ENCODE data around the gene SLC25A34.

Gene SLC25A34

DNA sequence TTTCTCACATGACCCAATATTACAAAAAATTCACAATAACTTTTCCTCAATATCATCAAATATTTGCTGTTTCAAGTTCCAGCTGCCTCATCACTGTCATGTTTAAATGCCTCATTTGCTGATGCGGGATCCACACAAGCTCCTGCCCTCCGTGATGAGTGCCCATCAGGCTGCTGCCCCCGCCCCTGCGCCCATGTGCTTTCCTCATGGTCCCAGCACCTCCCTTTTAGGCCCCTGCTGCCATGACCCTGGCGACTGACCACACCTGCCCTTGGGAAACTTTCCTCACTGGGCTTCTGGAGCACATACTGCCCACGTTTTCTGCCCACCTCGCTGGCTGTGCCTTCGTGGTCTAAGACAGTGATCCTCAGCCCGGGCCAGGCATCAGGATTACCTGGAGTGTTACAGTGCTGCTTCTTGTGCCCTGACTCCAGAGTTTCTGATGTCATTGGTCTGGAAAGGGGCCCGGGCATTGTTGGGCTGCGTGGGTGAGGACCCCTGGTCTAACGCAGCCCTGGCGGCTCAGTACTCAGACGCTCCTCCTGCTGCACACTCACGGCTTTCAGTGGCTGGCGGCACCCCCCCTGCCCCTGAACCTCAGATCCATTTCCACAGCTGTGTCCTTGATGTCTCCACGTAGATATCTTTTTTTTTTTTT, 31.4 kb upstream of the SLC25A34 start:
- DNase-seq (ENCODE audit: low read depth in 1 of 2, low spot score in 1 of 2): no peak
- no peak for TF ChIP-seq SPI1 (IDR thresholded peaks at IDR 0.05; ENCODE audit: borderline replicate concordance, low read depth)
- no peak for TF ChIP-seq GABPA (IDR thresholded peaks at IDR 0.05; ENCODE audit: low read depth)
- TF ChIP-seq, protein P1, sequence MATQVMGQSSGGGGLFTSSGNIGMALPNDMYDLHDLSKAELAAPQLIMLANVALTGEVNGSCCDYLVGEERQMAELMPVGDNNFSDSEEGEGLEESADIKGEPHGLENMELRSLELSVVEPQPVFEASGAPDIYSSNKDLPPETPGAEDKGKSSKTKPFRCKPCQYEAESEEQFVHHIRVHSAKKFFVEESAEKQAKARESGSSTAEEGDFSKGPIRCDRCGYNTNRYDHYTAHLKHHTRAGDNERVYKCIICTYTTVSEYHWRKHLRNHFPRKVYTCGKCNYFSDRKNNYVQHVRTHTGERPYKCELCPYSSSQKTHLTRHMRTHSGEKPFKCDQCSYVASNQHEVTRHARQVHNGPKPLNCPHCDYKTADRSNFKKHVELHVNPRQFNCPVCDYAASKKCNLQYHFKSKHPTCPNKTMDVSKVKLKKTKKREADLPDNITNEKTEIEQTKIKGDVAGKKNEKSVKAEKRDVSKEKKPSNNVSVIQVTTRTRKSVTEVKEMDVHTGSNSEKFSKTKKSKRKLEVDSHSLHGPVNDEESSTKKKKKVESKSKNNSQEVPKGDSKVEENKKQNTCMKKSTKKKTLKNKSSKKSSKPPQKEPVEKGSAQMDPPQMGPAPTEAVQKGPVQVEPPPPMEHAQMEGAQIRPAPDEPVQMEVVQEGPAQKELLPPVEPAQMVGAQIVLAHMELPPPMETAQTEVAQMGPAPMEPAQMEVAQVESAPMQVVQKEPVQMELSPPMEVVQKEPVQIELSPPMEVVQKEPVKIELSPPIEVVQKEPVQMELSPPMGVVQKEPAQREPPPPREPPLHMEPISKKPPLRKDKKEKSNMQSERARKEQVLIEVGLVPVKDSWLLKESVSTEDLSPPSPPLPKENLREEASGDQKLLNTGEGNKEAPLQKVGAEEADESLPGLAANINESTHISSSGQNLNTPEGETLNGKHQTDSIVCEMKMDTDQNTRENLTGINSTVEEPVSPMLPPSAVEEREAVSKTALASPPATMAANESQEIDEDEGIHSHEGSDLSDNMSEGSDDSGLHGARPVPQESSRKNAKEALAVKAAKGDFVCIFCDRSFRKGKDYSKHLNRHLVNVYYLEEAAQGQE (IDR thresholded peaks at IDR 0.05; ENCODE audit: insufficient replicate concordance, low read depth): no peak
- no peak for TF ChIP-seq POLR2AphosphoS5 (IDR thresholded peaks at IDR 0.05; ENCODE audit: low read depth)
- TF ChIP-seq, protein P2, sequence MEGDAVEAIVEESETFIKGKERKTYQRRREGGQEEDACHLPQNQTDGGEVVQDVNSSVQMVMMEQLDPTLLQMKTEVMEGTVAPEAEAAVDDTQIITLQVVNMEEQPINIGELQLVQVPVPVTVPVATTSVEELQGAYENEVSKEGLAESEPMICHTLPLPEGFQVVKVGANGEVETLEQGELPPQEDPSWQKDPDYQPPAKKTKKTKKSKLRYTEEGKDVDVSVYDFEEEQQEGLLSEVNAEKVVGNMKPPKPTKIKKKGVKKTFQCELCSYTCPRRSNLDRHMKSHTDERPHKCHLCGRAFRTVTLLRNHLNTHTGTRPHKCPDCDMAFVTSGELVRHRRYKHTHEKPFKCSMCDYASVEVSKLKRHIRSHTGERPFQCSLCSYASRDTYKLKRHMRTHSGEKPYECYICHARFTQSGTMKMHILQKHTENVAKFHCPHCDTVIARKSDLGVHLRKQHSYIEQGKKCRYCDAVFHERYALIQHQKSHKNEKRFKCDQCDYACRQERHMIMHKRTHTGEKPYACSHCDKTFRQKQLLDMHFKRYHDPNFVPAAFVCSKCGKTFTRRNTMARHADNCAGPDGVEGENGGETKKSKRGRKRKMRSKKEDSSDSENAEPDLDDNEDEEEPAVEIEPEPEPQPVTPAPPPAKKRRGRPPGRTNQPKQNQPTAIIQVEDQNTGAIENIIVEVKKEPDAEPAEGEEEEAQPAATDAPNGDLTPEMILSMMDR (IDR thresholded peaks at IDR 0.05; ENCODE audit: insufficient read depth, low read length): no peak
- no peak overlapping the region for H3K27ac ChIP-seq (replicated peaks)
- H3K4me3 ChIP-seq (replicated peaks; ENCODE audit: insufficient read depth, low read length): no peak overlapping the region
- no peaks in the 10 kb centered on the region for H3K27me3 ChIP-seq (ENCODE audit: insufficient read depth, poor library complexity, severe bottlenecking)

DNA sequence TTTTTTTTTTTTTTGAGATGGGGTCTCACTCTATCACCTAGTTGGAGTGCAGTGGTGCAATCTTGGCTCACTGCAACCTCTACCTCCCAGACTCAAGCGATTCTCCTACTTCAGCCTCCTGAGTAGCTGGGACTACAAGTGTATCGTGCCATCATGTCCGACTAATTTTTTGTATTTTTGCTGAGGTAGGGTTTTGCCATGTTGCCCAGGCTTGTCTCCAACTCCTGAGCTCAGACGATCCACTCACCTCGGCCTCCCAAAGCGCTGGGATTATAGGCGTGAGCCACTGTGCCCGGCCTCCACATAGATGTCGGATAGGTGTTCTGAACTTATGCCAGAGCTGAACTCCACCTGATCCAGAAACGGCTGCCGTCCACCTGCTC, 30.9 kb upstream of the SLC25A34 start:
- H3K27me3 ChIP-seq (ENCODE audit: insufficient read depth, poor library complexity, severe bottlenecking): no peaks in the 10 kb centered on the region
- DNase-seq (ENCODE audit: low read depth in 1 of 2, low spot score in 1 of 2): no peak
- H3K27ac ChIP-seq (replicated peaks): no peak overlapping the region
- H3K4me3 ChIP-seq (replicated peaks; ENCODE audit: insufficient read depth, low read length): no peak overlapping the region
- TF ChIP-seq, protein P2 (IDR thresholded peaks at IDR 0.05; ENCODE audit: insufficient read depth, low read length): no peak
- TF ChIP-seq, protein P1 (IDR thresholded peaks at IDR 0.05; ENCODE audit: insufficient replicate concordance, low read depth): no peak
- TF ChIP-seq SPI1 (IDR thresholded peaks at IDR 0.05; ENCODE audit: borderline replicate concordance, low read depth) (no peak), POLR2AphosphoS5 (IDR thresholded peaks at IDR 0.05; ENCODE audit: low read depth) (no peak), GABPA (IDR thresholded peaks at IDR 0.05; ENCODE audit: low read depth) (no peak)

DNA sequence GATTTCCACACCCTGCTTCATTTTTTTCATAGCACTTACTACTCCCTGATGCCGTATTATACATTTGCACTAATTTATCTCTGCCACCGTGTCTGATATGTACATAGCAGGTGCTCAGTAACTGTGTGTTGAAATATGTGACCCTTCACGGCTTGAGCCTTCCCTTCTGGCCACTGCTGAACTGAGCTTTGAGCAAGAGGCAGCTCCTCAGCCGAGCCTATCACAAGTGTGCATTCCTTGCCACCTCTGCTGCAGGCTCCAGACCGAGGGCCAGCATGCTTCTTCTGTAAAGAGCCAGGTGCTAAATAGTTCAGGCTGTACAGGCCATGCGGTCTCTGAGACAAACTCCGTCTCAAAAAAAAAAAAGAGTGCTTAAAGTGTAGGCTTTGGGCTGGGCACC, 29.3 kb upstream of the SLC25A34 start:
- no peak overlapping the region for H3K27ac ChIP-seq (replicated peaks)
- no peaks in the 10 kb centered on the region for H3K27me3 ChIP-seq (ENCODE audit: insufficient read depth, poor library complexity, severe bottlenecking)
- no peak overlapping the region for H3K4me3 ChIP-seq (replicated peaks; ENCODE audit: insufficient read depth, low read length)
- TF ChIP-seq, protein P1 (IDR thresholded peaks at IDR 0.05; ENCODE audit: insufficient replicate concordance, low read depth): no peak
- no peak for TF ChIP-seq POLR2AphosphoS5 (IDR thresholded peaks at IDR 0.05; ENCODE audit: low read depth)
- no peak for TF ChIP-seq SPI1 (IDR thresholded peaks at IDR 0.05; ENCODE audit: borderline replicate concordance, low read depth)
- no peak for TF ChIP-seq GABPA (IDR thresholded peaks at IDR 0.05; ENCODE audit: low read depth)
- TF ChIP-seq, protein P2 (IDR thresholded peaks at IDR 0.05; ENCODE audit: insufficient read depth, low read length): no peak
- DNase-seq (ENCODE audit: low read depth in 1 of 2, low spot score in 1 of 2): no peak

Measured in HL-60 (cell line).